HCT116 (cell line): ENCODE data around the gene OLFML2B. TPM values are rescaled to one million over a fixed set of nuclear protein-coding genes. Genes with fewer than 3 reads are reported as not detected.

Experiments used
- ATAC-seq: fragments of 200-7000 bp; cut with Tn5 transposase; 2 replicates; pipeline ENCODE4 v1.9.1; 2020; ENCODE audit warnings: mild to moderate bottlenecking, moderate library complexity
- BruUV-seq: library from RNA; stranded (reverse); fragments of 400-500 nt; replicated peaks from 2 replicates; lab custom pipeline; 2021; lab: Mats Ljungman, UMichigan
- CTCF ChIA-PET: fragments of 300-600 bp; sonication (Branson Sonifier 250); formaldehyde crosslinking; loops from one replicate; lab custom pipeline; 2021; ENCODE audit warnings: antibody characterized with exemption; lab: Charles Lee
- POLR2A ChIA-PET: fragments of 300-600, 350-600 bp; sonication (Branson Sonifier 250); formaldehyde crosslinking; loops from one replicate; lab custom pipeline; 2021; ENCODE audit warnings: antibody characterized with exemption; lab: Charles Lee
- RAD21 ChIA-PET, 2 experiments: fragments of 300-600 bp; sonication (Branson Sonifier 250); formaldehyde crosslinking; loops; one replicate each; lab custom pipeline; 2023; ENCODE audit warnings: low total read pairs in 2 of 2; ENCODE audit not compliant: uncharacterized antibody in 2 of 2, unreplicated experiment in 2 of 2, low non-redundant PET in 1 of 2; lab: Charles Lee
- DNase-seq: peaks from one replicate; pipeline ENCODE4 v3.0.0-alpha.2; 2010; ENCODE audit warnings: low read depth, low spot score
- H2AFZ ChIP-seq: fragments of 200-600 bp; shearing (Covaris generic), sonication (generic); 2 replicates; pipeline ENCODE4 v1.6.1; 2017; ENCODE audit warnings: low read depth, mixed run types, mixed read lengths, antibody characterized with exemption, low read length; ENCODE audit not compliant: poor library complexity, severe bottlenecking
- H3K27ac ChIP-seq: 2 replicates; pipeline ENCODE4 v1.5.1; 2012; ENCODE audit warnings: low read depth, low read length
- H3K27me3 ChIP-seq: fragments of 200-600 bp; sonication (generic); 2 replicates; pipeline ENCODE4 v1.6.1; 2016; ENCODE audit warnings: mixed run types, low read length, mixed read lengths; ENCODE audit not compliant: insufficient read depth
- H3K36me3 ChIP-seq, 2 experiments: fragments of 200-500 bp in 1 of 2; fragments of 200-600 bp in 1 of 2; sonication (Bioruptor generic) in 1 of 2; sonication (generic) in 1 of 2; 2 replicates each; pipeline versions ENCODE4 v1.5.1 to v1.6.1; 2014 to 2016; ENCODE audit warnings: low read length in 2 of 2, inconsistent platforms in 1 of 2, mixed read lengths in 1 of 2, mixed run types in 1 of 2; ENCODE audit not compliant: insufficient read depth in 2 of 2, control insufficient read depth in 1 of 2
- H3K4me1 ChIP-seq, 2 experiments: fragments of 200-600 bp in 1 of 2; sonication (generic) in 1 of 2; 2 replicates each; pipeline versions ENCODE4 v1.5.1 to v1.6.1; 2012 to 2017; ENCODE audit warnings: low read length in 2 of 2, inconsistent platforms in 1 of 2, mild to moderate bottlenecking in 1 of 2, mixed read lengths in 1 of 2, mixed run types in 1 of 2, moderate library complexity in 1 of 2; ENCODE audit not compliant: insufficient read depth in 2 of 2, control insufficient read depth in 1 of 2
- H3K4me2 ChIP-seq: fragments of 200-600 bp; sonication (generic); 2 replicates; pipeline ENCODE4 v1.6.1; 2017; ENCODE audit warnings: mixed run types, low read length, mixed read lengths
- H3K4me3 ChIP-seq, 2 experiments: fragments of 200-600 bp in 1 of 2; sonication (generic) in 1 of 2; replicated peaks in 1 of 2; 2 replicates each; pipeline ENCODE4 v1.5.1; 2011 to 2016; ENCODE audit warnings: low read length in 2 of 2, control low read depth in 1 of 2, low read depth in 1 of 2, mild to moderate bottlenecking in 1 of 2, mixed read lengths in 1 of 2, mixed run types in 1 of 2
- H3K79me2 ChIP-seq: fragments of 200-600 bp; sonication (generic); 2 replicates; pipeline ENCODE4 v1.6.1; 2017; ENCODE audit warnings: mild to moderate bottlenecking, mixed run types, low read length, moderate library complexity, mixed read lengths; ENCODE audit not compliant: insufficient read depth
- H3K9ac ChIP-seq: fragments of 200-600 bp; sonication (generic); 2 replicates; pipeline ENCODE4 v1.6.1; 2016; ENCODE audit warnings: low read length, mixed read lengths
- H3K9me2 ChIP-seq: fragments of 200-600 bp; sonication (generic), shearing (Covaris generic); 2 replicates; pipeline ENCODE4 v1.6.1; 2017; ENCODE audit warnings: mixed run types, mild to moderate bottlenecking, moderate library complexity; ENCODE audit not compliant: insufficient read depth
- H3K9me3 ChIP-seq, 2 experiments: fragments of 200-500 bp in 1 of 2; fragments of 200-600 bp in 1 of 2; sonication (Bioruptor generic) in 1 of 2; sonication (generic) in 1 of 2; 2 replicates each; pipeline ENCODE4 v1.6.1; 2014 to 2017; ENCODE audit warnings: low read length in 2 of 2, mixed read lengths in 2 of 2, inconsistent platforms in 1 of 2, low read depth in 1 of 2, mild to moderate bottlenecking in 1 of 2, mixed run types in 1 of 2, moderate library complexity in 1 of 2; ENCODE audit not compliant: control insufficient read depth in 1 of 2, insufficient read depth in 1 of 2
- H4K20me1 ChIP-seq: fragments of 200-600 bp; sonication (generic), shearing (Covaris generic); 2 replicates; pipeline ENCODE4 v1.6.1; 2017; ENCODE audit warnings: mixed run types, mild to moderate bottlenecking, moderate library complexity; ENCODE audit not compliant: insufficient read depth
- ATF3 ChIP-seq: IDR thresholded peaks from 2 replicates; pipeline ENCODE4 v1.6.1; 2012
- CBX3 ChIP-seq: IDR thresholded peaks from 2 replicates; pipeline ENCODE4 v1.6.1; 2012; ENCODE audit warnings: low read depth
- CEBPB ChIP-seq: IDR thresholded peaks from 2 replicates; pipeline ENCODE4 v1.6.1; 2012; ENCODE audit warnings: low read depth
- CTCF ChIP-seq, 3 experiments: fragments of 200-600 bp in 1 of 3; sonication (generic) in 1 of 3; IDR thresholded peaks in 2 of 3; conservative IDR thresholded peaks in 1 of 3; 2 replicates each; pipeline ENCODE4 v1.5.1; 2012 to 2017; ENCODE audit warnings: low read depth in 2 of 3, low read length in 2 of 3, antibody characterized with exemption in 1 of 3, borderline replicate concordance in 1 of 3, control low read depth in 1 of 3, mild to moderate bottlenecking in 1 of 3, mixed read lengths in 1 of 3, mixed run types in 1 of 3, moderate library complexity in 1 of 3; ENCODE audit not compliant: insufficient read depth in 1 of 3
- EGR1 ChIP-seq: IDR thresholded peaks from 2 replicates; pipeline ENCODE4 v1.6.1; 2012; ENCODE audit warnings: low read depth
- EZH2 ChIP-seq: fragments of 200-600 bp; sonication (generic); IDR thresholded peaks from 2 replicates; pipeline ENCODE4 v1.6.1; 2017; ENCODE audit warnings: antibody characterized with exemption, mixed run types
- JUND ChIP-seq: IDR thresholded peaks from 2 replicates; pipeline ENCODE4 v1.6.1; 2012
- POLR2A ChIP-seq: IDR thresholded peaks from 2 replicates; pipeline ENCODE4 v1.7.0; 2011; ENCODE audit warnings: borderline replicate concordance; ENCODE audit not compliant: insufficient read depth, insufficient read length; ENCODE audit errors: extremely low read depth
- POLR2AphosphoS5 ChIP-seq: IDR thresholded peaks from 2 replicates; pipeline ENCODE4 v1.6.1; 2011; ENCODE audit warnings: mild to moderate bottlenecking, low read depth, low read length, moderate library complexity
- REST ChIP-seq: IDR thresholded peaks from 2 replicates; pipeline ENCODE4 v1.6.1; 2012; ENCODE audit warnings: low read depth
- ZFX ChIP-seq: fragments of 450-650 bp; IDR thresholded peaks from 2 replicates; pipeline ENCODE4 v1.6.1; 2017
- ZNF274 ChIP-seq: fragments of 200-500 bp; sonication (Bioruptor generic); IDR thresholded peaks from 2 replicates; pipeline ENCODE4 v1.6.1; 2014; ENCODE audit warnings: mild to moderate bottlenecking, low read depth, low read length, inconsistent platforms
- intact Hi-C: fragments of 100-400 bp; cut with micrococcal nuclease; formaldehyde crosslinking; loops from 2 replicates; pipeline ENCODE4 v1.10.0; 2022
- total RNA-seq: library from RNA; stranded (reverse); gene quantifications from one replicate; pipeline ENCODE4 v1.2.1, GENCODE V29; 2021; ENCODE audit not compliant: unreplicated experiment

The OLFML2B gene
- total RNA-seq, 1 experiment from 2014 or later = 1.3 TPM

- H3K27ac ChIP-seq = no peak overlapping the region
- H4K20me1 ChIP-seq = no peaks in the 10 kb centered on the region
- ATAC-seq (no peak), DNase-seq (no peak)
- no peak overlapping the region for H2AFZ ChIP-seq
- H3K4me3 ChIP-seq = no peak overlapping the region
- POLR2A ChIA-PET = no interaction called here
- H3K27me3 ChIP-seq = no peaks in the 10 kb centered on the region
- intact Hi-C loops = no loop called here
- no peaks in the 10 kb centered on the region for H3K9me3 ChIP-seq
- CTCF ChIA-PET = no interaction called here
- no TSS peak for BruUV-seq
- TF ChIP-seq JUND = no peak
- TF ChIP-seq EGR1 = no peak
- TF ChIP-seq CEBPB = no peak
- H3K79me2 ChIP-seq = no peaks in the 10 kb centered on the region
- no peak overlapping the region for H3K4me2 ChIP-seq
- RAD21 ChIA-PET = no interaction called here
- no peak overlapping the region for H3K9ac ChIP-seq
- H3K36me3 ChIP-seq = no peaks in the 10 kb centered on the region
- no peaks in the 10 kb centered on the region for H3K4me1 ChIP-seq
- no peaks in the 10 kb centered on the region for H3K9me2 ChIP-seq
These were observed 81.8 kb downstream of the OLFML2B start for GRCh38 chr1:161941726-161942436.

- RAD21 ChIA-PET = no interaction called here
- Histone ChIP-seq H2AFZ (no peak overlapping the region), H3K9me2 (no peaks in the 10 kb centered on the region), H3K9ac (no peak overlapping the region), H3K4me2 (no peak overlapping the region), H4K20me1 (no peaks in the 10 kb centered on the region), H3K4me1 (no peaks in the 10 kb centered on the region), H3K4me3 (no peak overlapping the region), H3K27ac (no peak overlapping the region), H3K36me3 (no peaks in the 10 kb centered on the region), H3K79me2 (no peaks in the 10 kb centered on the region), H3K9me3 (no peaks in the 10 kb centered on the region), H3K27me3 (no peaks in the 10 kb centered on the region)
- intact Hi-C loops = no loop called here
- BruUV-seq = no TSS peak
- POLR2A ChIA-PET = no interaction called here
- CTCF ChIA-PET = no interaction called here
- ATAC-seq = no peak
- DNase-seq = no peak
- TF ChIP-seq POLR2AphosphoS5 (no peak), CTCF (IDR thresholded peaks at IDR 0.05 in 2 of 3, conservative IDR thresholded peaks at IDR 0.05 in 1 of 3; ENCODE audit: borderline replicate concordance in 1 of 3, insufficient read depth in 1 of 3, low read depth in 2 of 3, low read length in 2 of 3) (no peak), EZH2 (no peak), POLR2A (no peak), ZFX (no peak), ATF3 (no peak), ZNF274 (no peak), CBX3 (no peak), EGR1 (no peak), REST (no peak)
These were observed 82.6 kb downstream of the OLFML2B start for GRCh38 chr1:161940866-161941591.
